ENCODE results near the gene WDR82.
A peak's percentile ranks its signal among the peaks of the same experiment; 100 is the strongest.

DNA sequence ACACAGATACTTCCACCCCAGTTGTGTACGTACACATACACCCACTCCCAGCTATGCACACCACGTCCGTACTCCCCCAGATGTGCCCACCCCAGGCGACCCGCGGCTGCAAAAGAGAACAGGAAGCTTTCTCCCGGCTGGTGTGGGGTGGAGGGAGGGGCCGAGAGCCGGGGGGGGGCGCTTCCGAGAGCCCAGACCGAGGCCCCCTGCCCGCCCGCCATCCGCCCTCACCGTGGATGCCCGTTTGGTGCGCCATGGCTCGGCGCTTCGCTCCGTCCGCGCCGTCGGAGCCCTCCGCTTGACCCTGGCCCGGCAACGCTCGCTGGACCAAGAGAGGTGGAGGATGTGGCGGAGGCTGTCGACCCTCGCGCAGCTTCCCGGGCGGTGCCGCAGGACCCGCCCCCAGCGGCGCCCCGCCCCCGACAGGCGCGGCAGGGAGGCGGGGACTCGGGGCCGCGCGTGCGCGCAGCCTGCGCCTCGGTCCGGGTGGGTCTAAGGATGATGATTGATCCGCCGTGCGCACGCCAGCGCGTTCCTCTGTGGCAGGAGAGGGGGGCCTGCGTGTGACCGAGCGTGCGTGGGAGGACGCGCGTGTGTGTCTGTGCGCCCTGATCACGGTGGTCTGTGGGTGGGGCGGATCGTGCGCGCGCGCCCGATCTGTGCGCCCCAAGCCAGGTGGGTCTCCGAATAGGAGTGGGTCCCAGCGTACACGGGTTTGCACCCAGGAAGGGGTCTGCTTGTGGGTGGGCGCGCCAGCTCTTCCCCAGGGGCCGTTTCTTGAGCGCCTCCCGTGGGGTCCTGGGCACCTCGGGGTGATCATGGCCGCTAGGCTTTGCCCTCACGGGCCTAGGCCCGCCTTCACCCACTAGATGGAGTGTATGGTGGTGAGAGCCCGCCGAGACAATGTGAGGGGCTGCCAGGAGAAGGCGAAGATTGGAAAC is 39.4 kb downstream of the WDR82 start, which contains the start of gene TWF2:
- TF ChIP-seq, protein P1, sequence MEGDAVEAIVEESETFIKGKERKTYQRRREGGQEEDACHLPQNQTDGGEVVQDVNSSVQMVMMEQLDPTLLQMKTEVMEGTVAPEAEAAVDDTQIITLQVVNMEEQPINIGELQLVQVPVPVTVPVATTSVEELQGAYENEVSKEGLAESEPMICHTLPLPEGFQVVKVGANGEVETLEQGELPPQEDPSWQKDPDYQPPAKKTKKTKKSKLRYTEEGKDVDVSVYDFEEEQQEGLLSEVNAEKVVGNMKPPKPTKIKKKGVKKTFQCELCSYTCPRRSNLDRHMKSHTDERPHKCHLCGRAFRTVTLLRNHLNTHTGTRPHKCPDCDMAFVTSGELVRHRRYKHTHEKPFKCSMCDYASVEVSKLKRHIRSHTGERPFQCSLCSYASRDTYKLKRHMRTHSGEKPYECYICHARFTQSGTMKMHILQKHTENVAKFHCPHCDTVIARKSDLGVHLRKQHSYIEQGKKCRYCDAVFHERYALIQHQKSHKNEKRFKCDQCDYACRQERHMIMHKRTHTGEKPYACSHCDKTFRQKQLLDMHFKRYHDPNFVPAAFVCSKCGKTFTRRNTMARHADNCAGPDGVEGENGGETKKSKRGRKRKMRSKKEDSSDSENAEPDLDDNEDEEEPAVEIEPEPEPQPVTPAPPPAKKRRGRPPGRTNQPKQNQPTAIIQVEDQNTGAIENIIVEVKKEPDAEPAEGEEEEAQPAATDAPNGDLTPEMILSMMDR (IDR thresholded peaks at IDR 0.05), result peak; percentile 31; the same call in 1 of the 2 replicates
- TF ChIP-seq ZFX (IDR thresholded peaks at IDR 0.05; ENCODE audit: borderline replicate concordance), result no peak

All from 22Rv1 (cell line).